GM12875 (cell line): ENCODE data around the gene GALNT18.

Experiments used
- H3K4me3 ChIP-seq: one replicate; pipeline ENCODE4 v1.5.1; 2011; ENCODE audit warnings: low read depth, low read length, control low read depth
- CTCF ChIP-seq: IDR thresholded peaks from 2 replicates; pipeline ENCODE4 v1.5.1; 2011; ENCODE audit warnings: low read depth, mild to moderate bottlenecking, control low read depth, inconsistent platforms, low read length, moderate library complexity, borderline replicate concordance; ENCODE audit not compliant: insufficient read depth

GALNT18 gene

DNA sequence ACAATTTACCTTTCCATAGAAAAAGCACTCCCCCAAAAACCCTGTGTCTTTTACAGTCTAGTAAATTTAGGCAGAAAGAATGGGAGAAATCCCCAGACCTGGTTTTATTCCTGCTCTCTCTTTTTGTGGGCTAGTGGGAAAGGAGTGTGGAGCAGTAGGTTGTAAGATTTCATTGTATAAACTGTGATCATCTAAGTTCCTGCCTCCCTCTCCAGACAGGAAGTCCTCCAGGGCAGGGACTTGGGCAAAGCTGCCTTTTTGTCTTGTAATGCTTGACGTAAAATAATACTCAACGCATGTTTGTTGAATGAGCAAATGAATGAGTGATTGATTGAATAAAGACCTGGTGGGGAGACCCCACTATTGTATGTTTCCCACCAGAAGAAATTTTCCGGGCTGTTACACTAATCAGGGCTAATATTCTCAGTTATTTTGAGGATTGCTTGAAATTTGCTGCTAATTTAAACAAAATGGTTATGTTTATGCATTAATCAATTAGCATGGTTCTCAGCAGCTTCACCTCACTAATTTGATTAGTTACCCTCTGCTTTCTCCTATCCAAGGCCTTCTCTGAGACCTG lies 305.1 kb downstream of the GALNT18 start:
- TF ChIP-seq CTCF = no peak
- no peak overlapping the region for H3K4me3 ChIP-seq

GRCh38 chr11:11313902-11314692 lies 307.7 kb downstream of the GALNT18 start:
- no peak for TF ChIP-seq CTCF
- H3K4me3 ChIP-seq = no peak overlapping the region

DNA sequence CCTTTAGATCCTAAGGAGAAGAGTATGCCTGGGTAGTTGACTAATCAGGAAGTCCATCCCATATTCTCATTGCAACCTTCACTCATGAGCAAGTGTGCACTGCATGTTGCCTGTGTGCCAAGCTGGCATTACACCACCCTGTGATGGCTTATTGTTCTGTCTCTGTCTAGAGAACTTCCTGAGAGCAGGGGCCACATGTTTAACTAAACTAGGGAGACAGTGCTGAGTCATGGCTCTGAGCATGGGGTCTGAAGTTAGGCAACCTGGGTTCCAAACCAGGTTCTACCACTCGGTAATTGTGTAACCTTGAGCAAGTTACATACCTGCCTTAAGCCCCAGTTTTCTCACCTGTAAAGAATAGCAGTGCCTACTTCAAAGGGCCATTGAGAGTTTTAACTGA lies 308.4 kb downstream of the GALNT18 start:
- H3K4me3 ChIP-seq = no peak overlapping the region
- no peak for TF ChIP-seq CTCF

- no peak for TF ChIP-seq CTCF
- H3K4me3 ChIP-seq = no peak overlapping the region
Observed at GRCh38 chr11:11312738-11313137, 309.1 kb downstream of the GALNT18 start.

GRCh38 chr11:11311169-11311568 lies 310.6 kb downstream of the GALNT18 start:
- H3K4me3 ChIP-seq = no peak overlapping the region
- TF ChIP-seq CTCF = no peak

GRCh38 chr11:11309906-11310305 lies 311.9 kb downstream of the GALNT18 start:
- no peak for TF ChIP-seq CTCF
- no peak overlapping the region for H3K4me3 ChIP-seq

DNA sequence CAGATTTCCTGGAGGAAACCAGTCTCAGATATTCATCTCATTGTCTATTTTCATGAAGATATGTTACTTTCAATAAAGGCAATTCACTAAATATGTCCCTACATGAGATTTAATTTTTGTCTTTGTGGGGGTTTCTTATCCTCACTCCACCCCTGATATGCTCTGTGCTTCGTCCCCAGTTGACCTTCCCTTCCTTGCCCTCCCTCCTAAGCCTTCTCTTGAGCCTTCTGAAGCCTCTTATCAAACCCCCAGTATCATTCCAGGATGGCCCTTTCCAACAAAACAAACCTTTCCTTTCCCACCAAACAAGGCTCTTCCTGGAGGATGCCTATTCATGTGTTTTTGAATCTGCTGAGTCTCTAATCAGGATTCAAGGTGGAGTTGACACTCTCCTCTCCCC lies 313.6 kb downstream of the GALNT18 start:
- TF ChIP-seq CTCF = no peak
- H3K4me3 ChIP-seq = no peak overlapping the region
